CD4-positive, alpha-beta T cell treated with Interferon gamma for 1 hour (primary cell): Measurements from ENCODE around the gene ITPA.
A peak's percentile ranks its signal among the peaks of the same experiment; 100 is the strongest.
"Not testable (repeated sequence)": the region's sequence is repeated elsewhere in the genome, so short reads cannot be mapped to it uniquely, and the experiment has no call there.

Source experiments
- DNase-seq: peaks from one replicate; pipeline ENCODE4 v3.0.0-alpha.2; 2020

ITPA gene

DNA sequence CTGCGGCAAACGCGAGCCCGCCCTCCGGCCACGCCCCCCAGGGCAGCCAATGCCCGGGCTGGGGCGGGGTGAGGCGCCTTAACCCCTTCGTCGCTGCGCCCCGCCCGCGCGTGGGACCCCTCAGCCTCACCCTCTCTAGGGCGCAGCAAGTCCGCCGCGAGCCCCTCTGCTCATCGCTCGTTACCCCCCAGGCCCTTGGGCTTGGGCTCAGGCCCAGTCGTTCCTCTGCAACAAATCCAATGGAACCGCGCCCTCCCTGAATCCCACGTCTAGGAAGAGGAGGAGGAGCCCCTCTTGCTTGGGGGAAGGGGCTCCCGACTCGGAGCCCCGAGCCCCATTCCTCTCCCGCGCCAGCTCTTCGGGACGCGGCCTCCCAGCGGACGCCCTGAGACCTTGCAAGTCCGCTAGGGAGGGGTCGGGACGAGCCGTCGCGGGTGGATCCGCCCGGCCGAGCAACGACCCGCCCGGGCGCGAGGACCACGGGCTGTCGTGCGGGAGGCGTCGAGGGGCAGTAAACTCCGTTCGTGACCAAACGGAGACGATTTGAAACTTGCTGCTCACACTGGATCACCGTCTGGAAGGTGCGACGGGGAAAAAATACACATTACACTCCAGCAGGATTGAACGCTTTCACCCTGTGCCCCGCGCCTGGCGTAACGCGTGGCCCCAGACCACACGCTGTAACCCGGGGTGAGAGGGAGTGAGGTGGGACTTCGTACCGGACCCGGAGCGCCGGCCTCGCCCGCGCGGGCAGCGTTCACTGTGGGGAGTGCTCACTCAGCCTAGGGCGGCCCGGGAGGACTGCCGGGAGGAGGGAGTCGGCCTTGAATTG is 35.5 kb upstream of the ITPA start:
- peak; percentile 89 for DNase-seq

DNA sequence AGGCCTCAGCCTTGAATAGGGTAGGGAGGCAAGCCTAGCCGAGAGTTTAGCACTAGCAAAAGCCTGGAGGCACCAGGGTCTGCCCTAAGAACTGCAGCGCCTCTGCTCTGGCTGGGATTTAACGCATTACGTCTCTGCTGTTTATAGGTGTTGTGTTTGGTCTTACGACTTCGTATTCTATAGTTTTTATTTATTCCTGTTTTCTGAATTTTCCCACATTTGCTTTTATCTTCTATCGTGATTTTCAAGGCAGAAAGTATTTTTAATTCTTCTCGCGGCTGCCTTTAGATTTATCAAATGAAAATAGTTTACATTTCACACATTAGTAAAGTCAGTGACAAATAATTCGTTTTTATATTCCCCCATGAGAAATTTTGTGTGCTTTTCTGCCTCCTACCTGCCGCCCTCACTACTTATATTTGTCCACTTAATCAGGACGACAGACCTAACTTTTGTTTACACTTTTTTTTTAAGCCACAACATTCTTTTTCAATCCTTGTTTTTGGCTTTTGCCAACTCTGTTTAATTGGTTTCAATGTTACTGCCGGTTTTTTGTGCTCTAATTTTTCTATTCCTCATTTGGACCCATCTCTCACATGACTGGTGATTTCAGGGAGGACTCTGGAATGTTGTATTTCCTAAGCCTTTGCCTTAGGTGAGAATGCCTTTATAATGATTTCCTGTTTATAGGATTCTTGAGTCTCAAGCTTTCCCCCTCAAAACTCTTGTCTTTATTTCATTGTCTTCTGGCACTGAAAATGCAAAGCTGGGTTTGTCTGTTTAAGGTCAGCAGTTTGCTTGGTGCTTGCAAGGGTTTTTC is 34.6 kb upstream of the ITPA start:
- DNase-seq = no peak

DNA sequence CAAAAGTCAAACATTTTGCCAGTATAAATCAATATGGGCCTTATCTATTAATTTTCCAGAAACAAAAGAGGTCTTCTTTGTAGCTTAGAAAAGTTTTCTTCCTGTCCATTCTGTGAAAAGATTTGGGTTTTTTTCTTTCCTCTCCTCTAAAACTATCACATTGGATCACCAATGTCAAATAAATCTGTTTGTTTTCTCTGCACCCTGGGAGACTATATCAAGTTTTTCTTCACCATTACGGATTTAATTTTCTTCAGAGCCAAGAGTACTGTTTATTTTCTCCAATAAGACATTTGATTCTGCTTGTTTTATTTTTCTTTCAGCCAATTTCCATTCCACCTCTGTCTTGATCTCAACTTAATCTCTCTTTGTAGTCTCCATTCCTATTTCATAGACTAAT is 34.0 kb upstream of the ITPA start:
- no peak for DNase-seq

DNA sequence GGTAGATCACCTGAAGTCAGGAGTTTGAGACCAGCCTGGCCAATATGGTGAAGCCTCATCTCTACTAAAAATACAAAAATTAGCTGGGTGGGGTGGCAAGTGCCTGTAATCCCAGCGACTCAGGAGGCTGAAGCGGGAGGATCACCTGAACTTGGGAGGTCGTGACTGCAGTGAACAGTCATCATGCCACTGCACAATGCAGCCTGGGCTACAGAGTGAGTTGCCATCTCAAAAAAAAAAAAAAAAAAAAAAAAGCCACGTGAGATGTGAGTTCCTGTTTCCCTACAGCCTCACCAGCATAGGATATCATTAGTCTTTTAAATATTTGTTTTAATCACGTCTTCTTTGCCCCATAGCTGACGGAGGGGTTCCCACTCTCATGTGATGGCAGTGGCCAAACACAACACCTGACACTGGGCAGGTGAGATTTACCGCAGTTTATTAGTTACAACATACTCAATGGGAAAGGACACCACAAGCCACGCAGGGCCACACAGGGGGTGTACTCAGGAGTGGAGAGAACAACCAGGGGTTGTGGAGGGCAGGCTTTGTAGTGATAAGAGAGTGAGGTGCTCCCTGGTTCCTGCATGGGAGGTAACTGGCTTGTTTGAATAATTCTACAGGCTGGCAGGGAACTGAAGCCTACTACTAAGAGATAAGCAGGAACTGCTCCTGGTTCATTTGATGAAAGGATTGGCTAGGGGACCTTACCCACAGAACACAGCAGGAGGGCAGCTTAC is 31.4 kb upstream of the ITPA start:
- no peak for DNase-seq

DNA sequence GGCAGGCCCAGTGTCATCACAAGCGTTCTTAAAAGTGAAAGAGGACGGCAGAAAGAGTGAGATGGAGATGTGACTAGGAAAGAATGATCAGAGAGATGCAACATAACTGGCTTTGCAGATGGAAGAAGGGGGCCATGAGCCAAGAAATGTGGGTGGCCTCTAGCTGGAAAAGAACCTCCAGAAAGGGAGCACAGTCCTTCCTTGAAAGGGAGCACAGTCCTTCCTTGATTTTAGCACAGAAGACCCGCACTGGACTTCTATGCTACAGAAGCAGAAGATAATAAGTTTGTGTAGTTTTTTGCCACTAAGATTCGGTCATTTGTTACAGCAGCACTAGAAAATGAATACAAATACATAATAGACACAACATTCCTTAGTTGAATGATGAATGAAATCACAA is 29.0 kb upstream of the ITPA start:
- no peak for DNase-seq

DNA sequence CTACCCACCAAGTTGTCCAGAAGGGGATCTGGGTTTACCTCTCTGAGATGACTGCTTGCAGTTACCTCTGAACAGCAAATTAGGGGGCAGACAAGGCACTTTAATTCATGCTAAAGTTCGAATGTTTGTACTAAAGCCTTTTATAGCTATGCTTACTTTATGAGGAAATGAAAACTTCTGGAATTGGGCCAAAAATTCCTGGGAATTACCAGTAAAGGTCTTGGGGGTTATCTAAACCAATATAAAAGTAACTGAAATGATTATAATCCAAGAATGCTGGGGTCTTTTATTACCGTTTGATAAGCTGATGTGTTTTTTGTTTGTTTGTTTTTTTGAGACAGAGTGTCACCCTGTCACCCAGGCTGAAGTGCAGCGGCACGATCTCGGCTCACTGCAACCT is 28.0 kb upstream of the ITPA start:
- no peak for DNase-seq

DNA sequence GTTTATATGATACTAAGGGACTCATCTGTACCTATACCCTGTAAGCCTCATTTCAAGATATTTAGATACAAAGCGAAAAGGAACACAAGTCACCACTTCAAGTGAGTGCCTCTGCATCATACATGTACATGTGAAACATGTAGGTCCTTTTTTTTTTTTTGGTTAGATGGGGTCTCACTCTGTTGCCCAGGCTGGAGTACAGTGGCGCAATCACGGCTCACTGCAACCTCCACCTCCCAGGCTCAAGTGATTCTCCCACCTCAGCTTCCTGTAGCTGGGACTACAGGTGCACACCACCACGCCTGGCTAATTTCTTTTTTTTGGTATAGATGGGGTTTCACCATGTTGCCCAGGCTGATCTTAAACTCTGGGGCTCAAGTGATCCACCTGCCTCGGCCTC is 26.9 kb upstream of the ITPA start:
- DNase-seq = not testable (repeated sequence)

DNA sequence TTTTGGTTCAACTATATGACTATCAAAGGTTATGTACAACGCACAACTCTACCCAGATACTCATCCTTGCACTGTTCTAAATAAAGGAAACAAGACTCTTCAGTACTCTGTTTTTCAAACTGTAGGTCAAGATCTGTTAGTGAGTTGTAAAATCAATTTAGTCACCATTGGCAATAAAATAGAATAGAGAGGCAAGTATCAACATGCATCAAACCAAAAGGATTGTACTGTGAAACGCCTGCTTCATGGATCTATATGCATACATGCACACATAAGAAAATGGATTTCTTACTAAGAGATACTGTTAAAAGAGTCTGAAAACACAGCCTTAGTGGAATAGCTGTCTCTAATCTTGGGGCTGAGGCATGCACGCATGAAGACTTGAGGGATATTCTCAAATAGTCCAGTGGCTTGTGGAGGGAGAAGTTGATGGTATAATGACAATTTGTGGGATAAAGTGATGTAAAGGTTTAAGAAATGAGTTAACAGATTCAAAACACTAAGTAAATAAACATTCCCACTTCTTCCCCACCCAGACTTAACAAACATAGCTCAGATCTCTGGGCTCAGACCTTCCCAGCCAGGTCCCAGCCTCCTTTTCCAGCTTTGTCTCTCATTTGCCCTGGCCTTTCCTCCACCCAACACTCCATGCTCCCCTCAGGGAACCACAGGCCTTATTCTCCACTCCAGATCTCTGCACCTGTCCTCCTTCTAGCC is 25.2 kb upstream of the ITPA start:
- no peak for DNase-seq

DNA sequence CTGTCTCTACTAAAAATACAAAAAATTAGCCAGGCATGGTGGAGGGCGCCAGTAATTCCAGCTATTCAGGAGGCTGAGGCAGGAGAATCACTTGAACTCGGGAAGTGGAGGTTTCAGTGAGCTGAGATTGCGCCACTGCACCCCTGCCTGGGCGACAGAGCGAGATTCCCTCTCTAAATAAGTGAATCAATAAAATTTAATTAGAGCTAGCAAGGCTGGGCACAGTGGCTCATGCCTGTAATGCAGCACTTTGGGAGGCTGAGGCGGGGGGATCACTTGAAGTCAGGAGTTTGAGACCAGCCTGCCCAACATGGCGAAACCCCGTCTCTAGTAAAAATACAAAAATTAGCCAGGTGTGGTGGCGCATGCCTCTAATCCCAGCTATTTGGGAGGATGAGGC is 21.4 kb upstream of the ITPA start:
- DNase-seq = not testable (repeated sequence)

DNA sequence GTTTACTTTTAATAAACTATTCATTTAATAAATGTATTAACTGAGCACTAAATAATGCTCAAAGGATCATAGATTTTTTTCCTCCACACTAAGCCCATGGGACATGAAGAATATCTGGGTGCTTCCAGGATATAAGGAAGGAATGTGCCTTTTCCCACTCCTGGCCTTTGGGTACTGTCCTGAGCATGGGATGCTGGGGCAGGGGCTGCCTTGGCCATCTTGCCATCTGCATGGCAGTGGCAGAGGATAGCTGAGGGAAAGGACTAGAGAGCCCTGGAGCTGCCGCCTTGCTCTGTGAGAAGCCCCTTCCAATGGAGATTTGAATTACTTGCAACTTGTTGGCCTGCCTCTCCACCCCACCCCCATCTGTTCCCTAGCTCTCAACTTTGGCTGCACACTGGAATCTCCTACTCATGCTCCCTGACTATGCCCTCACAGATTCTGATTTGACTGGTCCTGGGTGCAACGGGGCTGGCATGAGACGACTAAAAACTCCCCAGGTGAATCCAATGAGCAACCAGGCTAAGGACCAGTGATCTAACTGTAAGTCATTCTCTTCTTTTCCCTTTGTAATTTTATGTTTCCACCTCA is 20.4 kb upstream of the ITPA start:
- DNase-seq = no peak

DNA sequence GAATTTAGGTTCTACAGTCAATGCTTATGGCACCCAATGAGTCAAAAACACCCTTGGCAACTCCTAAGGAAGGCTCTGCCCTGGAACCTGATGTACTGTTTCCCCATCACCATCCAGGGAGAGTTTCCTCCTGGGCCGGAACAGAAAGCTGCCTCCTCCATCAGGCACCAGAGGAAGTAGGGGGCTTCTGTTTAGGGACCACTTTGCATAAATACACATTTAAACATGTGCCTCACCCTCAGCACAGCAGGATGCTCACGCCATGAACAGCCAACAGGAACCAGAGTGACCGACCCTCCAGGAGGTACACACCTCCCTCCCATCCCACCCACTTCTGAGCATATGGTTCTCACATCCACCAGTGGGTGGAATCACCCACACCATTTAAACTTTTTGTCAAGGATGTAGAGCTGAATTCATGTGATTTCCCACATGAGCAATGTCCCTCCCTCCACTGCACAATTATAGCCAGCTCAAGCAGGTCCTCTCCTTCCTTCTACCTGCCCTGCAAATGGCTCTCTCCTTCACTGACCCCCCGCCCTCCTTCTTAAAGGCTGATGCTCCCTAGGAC is 19.7 kb upstream of the ITPA start:
- no peak for DNase-seq

DNA sequence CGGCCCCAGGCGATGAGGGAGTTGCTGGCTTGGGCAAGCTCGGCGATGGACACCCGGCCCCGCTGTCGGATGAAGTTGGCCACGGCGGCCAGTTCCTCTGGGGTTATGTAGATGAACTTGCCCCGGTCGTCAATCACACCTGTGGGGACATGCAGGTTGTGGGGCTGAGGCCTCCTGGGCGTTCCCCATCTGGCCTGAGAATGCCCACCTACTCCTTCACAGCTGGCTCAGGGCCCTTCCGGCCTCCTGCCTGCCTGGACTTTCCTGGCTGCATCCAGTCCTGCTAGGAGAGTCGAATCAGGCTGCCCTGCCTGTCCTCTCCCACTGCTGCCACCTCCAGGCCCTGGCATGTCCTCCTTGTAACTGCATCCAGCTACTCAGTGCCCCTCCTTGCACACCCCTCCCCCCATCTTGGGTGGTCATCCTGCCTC is 18.6 kb upstream of the ITPA start:
- no peak for DNase-seq

DNA sequence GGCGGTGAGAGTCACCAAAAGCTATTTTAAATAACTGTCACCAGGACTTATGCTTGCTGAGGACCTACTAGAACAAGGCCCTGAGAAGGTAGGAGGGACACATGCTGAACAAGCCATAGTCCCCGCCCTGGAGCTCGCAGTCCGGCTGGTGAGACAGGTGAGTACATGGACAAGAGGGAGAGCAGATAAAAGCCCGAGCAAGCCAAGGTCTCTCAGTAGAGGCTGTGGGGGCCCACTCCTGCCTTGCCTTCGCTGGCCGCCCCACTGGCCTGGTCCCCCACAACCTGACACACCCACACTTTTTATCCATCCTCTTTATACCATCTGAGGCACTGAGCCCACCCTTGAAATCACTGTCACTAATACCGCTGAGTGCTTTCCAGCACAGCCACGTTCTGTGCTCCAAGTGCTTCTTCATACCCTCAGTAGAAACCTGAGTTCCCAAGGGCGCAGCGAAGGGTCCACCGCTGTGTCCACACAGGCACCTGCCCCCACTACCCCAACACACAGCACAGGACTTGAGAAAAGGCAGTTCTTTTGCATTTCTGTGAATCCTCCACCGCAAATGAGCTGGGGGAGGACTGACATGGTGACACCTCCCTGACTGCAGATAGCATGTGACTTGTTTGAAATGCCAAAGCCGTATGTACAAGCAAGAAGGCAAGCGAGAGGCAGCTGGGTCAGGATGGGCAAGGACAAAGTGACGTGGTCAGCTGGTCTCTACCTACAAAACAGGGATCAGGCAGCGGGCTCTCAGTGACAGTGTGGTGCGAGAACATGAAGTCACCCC is 16.9 kb upstream of the ITPA start:
- DNase-seq = no peak

DNA sequence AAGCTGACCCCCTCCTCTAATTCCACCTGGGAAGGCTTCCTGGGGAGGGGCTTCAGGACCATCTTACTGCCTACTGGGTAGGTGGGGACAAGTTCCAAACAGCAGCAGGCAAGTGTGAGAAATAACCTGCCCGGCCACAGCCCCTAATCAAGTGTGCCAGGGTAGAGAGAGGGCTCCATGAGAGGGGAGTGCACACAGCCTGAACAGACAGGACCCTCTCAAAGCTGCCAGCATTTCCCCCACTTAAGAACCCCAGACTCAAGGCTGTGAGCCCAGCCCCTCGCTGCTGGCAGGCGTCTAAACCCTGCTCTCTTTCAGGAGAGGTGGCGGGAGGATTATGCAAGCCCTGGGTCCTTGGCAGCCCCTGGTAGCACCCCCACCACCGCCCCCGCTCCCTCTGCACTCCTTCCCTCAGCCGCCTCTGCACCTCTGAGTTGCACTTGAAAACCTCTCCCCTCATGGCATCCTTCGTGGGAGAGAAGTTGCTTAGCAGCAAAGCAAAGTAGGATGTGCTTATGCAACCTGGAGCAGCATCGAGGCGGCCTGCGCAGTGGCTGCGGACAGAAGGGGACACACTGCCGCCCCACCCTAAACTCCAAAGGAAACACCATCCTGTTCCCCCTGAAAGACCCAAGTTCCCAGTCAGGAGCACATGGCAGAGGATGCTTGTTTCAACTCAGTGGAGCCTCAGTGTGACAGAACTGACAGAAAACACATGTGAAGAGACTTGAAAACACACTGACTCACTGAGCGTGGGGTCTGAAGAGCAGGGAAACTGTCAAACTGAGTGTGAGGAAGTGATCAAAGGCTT is 15.3 kb upstream of the ITPA start:
- no peak for DNase-seq

DNA sequence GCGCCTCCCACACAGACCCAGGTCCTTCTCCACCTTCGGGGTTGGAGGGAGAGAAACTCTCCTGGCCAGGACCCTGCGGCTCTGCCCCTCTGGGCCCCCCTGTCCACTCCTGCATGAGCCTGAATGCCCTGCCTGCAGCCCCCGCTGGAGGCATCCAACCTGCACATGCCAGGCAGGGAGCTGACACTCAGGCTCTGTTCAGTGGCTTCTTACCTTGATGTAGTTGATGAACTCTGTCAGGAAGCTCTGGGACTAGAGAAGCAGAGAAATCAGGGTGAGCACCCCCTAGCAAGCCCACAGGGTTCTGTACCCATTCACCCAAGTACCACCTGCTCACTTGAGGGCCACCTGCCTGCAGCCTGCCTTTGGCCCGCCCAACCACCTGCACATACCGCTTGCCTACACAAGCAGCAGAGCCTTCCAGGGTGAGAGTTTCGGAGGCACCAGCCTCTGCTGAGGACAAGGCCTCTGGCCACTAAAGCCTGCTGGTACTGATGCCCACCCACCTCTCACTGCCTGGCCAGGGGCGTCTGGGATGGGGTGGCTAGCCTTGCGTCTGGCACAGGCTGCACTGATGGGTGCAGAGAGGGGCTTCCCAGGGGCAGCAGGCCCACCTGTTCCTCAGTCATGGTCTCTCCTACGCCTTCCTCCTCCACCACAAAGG is 14.5 kb upstream of the ITPA start:
- DNase-seq = no peak

DNA sequence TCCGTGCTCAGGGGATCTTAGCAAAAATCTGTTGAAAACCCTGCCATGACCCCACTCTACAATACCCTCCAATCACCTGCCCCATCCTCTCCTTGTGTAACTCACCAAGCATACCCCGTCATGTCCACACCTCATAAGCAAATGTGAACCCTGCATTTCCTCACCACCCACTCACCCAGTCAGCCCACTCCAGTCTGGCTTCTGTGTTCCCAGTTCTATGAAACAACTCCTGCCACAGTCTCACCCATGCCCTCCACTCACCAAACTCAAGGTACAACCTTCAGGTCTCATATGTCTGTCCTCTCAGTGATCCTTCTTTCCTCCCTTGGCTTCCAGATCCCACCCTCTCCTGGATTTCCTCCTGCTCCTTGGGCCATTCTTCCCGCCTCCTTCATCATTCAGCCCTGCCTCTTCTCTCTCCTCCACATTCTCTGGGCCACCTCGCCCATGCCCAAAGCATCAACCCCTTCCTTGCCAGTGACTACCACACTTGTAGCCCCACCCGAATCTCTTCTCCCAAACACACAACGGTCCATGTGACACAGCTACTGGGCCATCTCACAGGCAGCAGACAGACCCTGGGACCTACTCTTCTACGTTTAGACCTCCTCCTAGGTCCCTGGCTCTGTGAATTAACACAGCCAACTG is 13.6 kb upstream of the ITPA start:
- DNase-seq = no peak

DNA sequence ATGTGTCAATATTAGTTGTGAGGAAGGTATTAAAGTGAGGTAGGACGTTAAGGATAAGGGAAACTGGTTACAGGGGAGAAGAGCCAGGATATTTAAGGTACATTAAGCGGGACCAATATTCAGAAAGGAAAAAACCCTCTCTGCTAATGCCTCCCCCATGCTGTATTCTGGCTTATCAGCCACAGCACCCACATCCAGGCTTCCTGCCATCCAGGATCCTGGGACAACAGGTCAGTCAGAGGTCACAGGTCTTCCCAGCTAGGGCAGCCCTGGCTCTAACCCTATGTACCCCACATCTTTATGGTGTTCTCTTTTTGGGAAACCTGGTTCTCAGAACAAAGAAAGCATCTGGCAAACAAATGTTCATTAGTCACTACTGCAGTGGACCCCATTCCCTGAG is 10.1 kb upstream of the ITPA start:
- DNase-seq = no peak

DNA sequence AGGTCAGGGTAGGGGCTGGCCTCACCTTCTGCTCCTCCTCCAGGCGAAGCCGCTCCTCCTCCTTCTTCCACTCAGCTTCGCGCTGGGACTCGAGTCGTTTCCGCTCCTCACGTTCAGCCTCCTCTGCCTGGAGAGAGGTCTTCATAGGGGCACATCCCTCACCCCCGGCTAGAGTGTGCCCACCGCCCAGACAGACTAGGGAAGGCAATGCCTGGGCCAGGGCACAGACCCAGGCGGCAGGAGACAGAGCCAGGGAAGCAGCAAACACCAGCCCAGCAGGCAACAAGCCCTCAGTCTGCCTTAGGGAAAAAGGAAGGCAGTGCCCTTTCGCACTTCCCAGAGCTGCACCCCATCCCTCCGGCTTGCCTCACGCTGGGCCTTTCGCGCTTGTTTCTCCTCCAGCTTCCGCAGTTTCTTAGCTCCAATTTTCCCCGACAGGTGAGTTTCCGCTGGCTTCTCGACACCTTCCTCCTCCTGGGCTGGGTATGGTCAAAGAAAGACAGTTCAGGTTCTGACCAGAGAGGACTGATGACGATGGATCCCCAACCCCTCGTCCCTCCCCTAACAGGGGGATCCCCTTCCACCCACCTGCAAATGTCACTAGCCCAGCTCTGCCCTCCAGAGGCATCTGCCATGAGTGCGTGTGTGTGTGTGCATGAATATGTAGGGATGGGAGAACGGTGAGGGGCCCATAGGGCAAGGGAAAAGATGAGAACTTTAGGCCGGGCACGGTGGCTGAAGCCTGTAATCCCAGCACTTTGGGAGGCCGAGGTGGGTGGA is 9.1 kb upstream of the ITPA start:
- DNase-seq = no peak

DNA sequence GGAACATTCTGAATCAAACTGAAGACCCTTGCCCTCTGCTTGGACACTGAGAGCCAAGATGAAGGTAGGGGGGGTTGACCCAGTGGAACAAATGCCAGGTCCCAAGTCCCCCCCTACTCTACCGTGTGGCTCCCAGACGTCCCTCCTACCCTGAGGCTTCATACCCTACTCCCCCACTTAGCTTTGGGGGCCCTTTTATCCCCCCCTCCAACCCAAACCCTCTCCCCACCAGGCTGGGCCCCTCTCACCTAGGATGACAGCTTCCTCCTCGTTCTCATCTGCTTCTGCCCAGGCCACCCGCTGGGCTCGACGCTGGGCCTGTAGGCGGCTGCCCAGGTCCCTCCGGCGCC is 6.4 kb upstream of the ITPA start:
- DNase-seq = no peak
